GM12872 (cell line): ENCODE measurements around the gene DIRAS2.

Experiments used
- CTCF ChIP-seq: IDR thresholded peaks from 3 replicates; pipeline ENCODE4 v1.5.1; 2011; ENCODE audit warnings: low read depth, mild to moderate bottlenecking, low read length, moderate library complexity; ENCODE audit not compliant: insufficient read depth

DIRAS2 gene

GRCh38 chr9:90658181-90658580, 15.6 kb upstream of the DIRAS2 start:
- no peak for TF ChIP-seq CTCF

GRCh38 chr9:90651246-90651645, 8.6 kb upstream of the DIRAS2 start:
- no peak for TF ChIP-seq CTCF

DNA sequence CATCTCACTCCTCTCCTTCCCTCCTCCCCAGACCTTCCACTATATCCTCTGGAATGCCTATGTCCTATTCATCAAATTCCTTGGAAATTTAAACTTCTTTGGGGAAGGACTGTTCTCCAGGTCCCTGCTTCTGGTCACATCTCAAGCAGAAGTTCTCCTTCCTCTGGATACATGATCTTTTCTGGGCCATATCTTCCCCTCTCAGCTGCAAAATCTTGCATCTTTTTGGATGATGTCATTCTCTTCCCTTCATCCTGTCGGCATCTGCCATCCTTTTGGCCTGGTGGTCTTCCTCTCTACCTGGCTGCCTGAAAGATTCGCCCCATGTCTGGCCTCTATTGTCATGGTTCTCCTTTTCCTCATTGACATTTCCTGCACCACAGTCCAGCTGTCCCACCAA, 5.2 kb upstream of the DIRAS2 start:
- no peak for TF ChIP-seq CTCF

GRCh38 chr9:90645721-90646120, 3.1 kb upstream of the DIRAS2 start:
- no peak for TF ChIP-seq CTCF

- no peak for TF ChIP-seq CTCF
Observed at GRCh38 chr9:90641884-90642487, 638 bp downstream of the DIRAS2 start.

- no peak for TF ChIP-seq CTCF
Observed at GRCh38 chr9:90641086-90641485, 1.5 kb downstream of the DIRAS2 start.

- no peak for TF ChIP-seq CTCF
Observed at GRCh38 chr9:90640361-90640760, 2.3 kb downstream of the DIRAS2 start.
